ENCODE results near the gene CDK15.

- TF ChIP-seq POLR2A (IDR thresholded peaks at IDR 0.05; ENCODE audit: low read depth, low read length) (no peak), POLR2AphosphoS5 (IDR thresholded peaks at IDR 0.05; ENCODE audit: low read depth, low read length) (no peak), TAF1 (IDR thresholded peaks at IDR 0.05; ENCODE audit: borderline replicate concordance, low read depth, low read length) (no peak)
These were observed 118.7 kb downstream of the CDK15 start for GRCh38 chr2:201925056-201925455.
